ENCODE measurements around the gene SLC46A2.

GRCh38 chr9:112898872-112899311, 8.2 kb upstream of the SLC46A2 start:
- TF ChIP-seq CTCF (IDR thresholded peaks at IDR 0.05) (no peak), POLR2A (IDR thresholded peaks at IDR 0.05) (no peak)

Measured in lower leg skin (tissue), 3 donors.